Activated CD4-positive, alpha-beta T cell treated with anti-CD3 and anti-CD28 coated beads for 24 hours (primary cell): ENCODE measurements around the gene ANXA3.
"Not testable (repeated sequence)": the region's sequence is repeated elsewhere in the genome, so short reads cannot be mapped to it uniquely, and the experiment has no call there.

ENCODE experiments used
- DNase-seq, 2 donors: peaks; one replicate each; pipeline ENCODE4 v3.0.0-alpha.2; 2020; ENCODE audit warnings: low read depth in 2 of 2

Gene ANXA3, protein sequence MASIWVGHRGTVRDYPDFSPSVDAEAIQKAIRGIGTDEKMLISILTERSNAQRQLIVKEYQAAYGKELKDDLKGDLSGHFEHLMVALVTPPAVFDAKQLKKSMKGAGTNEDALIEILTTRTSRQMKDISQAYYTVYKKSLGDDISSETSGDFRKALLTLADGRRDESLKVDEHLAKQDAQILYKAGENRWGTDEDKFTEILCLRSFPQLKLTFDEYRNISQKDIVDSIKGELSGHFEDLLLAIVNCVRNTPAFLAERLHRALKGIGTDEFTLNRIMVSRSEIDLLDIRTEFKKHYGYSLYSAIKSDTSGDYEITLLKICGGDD

DNA sequence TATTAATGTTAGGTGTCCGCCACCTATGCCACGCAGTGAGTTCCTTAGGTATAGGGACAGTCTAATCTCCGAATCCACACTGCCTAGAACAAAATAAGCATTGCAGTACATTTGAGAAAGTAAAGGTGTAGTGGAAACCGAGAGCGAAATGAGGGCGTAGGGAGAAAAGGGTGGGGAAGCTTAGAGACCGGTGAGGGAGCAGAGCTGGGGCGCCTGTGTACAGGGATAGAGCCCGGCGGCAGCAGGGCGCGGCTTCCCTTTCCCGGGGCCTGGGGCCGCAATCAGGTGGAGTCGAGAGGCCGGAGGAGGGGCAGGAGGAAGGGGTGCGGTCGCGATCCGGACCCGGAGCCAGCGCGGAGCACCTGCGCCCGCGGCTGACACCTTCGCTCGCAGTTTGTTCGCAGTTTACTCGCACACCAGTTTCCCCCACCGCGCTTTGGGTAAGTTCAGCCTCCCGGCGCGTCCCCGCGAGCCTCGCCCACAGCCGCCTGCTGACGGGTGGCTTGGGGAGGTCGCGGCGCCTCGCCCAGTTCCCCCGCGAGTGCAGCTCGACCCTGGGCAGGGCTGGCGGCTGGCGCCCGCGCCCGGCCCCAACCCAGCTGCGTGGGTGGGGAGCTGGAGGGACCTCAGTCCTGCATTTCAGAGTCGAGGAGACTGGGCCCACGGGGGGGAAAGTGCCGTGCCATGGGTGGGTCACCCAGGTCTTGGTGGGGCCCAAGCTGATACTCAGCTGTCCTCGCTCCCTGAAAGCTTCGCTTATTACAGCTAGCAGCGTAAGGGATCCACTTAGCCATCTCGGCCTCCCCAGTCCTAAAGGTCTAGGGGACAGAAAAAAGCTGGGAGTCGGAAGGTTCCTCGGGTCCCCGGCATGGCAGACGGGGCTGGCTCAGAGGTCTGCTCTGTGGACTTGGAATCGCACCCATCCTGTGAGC lies at the start of gene ANXA3:
ANXA3 (plus strand) TSS at position 351 of the 932 bp plus-strand sequence. CDS start 2,704 bp downstream, outside the sequence.
- no peak for DNase-seq

DNA sequence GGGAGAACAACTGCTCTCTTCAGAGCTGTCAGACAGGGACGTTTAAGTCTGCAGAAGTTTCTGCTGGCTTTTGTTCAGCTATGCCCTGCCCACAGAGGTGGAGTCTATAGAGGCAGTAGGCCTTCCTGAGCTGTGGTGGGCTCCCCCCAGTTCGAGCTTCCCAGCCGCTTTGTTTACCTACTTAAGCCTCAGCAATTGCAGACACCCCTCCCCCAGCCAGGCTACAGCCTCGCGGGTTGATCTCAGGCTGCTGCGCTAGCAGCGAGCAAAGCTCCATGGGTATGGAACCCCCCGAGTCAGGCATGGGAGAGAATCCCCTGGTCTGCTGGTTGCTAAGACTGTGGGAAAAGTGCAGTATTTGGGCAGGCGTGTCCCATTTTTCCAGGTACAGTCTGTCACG lies 45.3 kb upstream of the ANXA3 start:
- DNase-seq = not testable (repeated sequence)

DNA sequence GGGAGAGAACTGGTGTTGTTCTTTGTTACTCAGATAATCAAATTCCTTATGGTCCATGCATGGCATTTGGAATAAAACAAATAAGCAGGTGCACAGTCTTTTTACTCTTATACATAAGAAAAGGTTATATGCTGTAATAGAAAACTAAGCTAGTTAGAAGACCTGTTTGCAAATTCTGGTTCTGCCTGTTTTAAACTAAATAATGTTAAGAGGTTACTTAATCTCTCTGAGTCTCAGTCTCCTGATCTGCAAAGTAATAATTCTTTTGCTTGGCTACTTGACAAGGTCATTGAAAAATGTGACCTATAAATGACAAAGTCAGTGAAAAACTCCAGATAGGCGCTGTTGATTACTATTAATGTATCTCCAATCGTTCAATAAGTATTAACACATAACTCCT lies 42.5 kb upstream of the ANXA3 start:
- DNase-seq = no peak

DNA sequence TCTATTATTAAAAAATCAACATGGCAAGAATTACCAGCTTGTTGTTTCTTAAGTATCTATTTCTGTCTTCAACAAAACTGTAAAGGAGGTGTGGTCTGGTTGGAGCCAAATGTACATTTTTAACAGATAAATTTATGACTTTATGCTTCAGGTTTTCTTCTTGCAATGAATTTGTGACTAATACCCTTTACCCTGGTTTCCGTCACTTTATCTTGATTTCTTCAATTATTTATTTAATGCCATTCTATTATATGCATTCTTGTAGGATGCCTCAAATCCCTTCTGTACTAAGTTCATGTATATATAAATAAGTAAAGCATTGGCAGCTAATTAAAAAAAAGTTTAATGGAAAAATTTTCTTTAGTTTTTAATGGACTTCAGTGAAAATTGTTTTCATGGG lies 41.5 kb upstream of the ANXA3 start:
- no peak for DNase-seq

DNA sequence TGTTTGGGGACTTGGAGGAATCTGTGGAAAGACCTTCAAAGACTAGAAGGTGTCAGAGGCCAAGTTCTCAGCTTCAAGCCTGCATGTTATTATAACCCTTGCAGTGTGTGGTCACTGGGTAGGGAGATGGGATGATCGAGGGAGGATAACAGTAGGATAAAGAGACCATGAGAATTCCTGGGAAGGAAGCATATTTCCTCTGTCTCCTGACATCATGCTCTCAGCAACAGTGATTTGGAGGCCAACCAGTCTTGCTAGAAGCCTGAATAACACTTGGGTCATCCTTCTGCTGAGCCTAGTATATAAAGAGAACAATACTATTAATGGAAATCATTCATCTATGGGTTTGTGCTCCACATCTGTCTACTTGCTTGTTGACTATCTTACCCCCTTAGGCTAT lies 40.9 kb upstream of the ANXA3 start:
- DNase-seq = no peak

DNA sequence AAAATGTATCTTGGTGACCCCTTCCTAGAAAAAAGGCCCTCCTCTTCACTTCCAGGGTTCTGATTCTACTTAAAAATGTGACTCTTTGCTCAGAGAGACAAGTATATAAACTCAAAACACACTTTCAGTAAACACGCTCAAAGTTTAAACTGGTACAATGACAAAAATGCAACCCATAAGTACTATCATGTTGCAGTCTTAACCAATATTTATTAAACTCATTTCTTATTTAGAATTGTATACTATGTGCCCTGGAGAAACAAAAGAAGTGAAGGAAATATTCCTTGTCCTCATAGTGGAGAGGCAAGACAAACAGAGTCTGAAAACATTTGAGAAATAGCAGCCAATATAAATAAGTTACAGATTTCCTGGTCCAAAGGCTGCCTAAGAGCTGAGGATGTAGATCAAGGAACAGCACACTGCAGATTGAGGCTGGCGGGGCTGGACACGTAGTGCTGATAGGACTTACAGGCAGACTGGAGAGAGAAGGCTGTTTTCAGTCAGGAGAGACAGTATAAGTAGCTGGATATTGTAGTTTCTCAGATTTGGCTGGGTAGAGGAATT lies 39.1 kb upstream of the ANXA3 start:
- DNase-seq = no peak

DNA sequence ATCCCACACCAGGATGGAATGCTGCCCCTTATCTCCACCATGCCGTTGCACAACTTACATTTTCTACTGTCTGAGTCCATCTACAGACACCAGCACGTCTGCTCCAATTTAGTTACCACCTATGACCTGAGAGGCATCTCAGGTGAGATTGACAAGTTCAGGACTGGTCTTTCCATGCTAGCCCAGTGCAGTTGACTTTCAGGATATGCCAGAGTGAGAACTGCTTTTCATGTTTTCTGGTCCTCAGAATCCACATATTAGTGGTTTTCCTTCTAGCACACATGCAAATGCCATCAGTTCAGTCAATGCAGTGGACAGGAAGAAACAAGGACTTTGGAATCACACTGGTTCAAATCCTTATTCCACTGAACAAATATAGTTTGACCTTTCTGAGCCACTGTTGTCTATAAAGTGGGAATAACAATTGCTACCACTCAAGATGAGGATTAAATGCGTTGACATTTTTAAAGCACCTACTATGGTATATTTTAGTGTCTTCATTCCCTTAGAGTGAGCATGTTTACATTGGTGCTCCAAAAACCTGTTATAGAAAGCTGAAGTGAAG lies 38.1 kb upstream of the ANXA3 start:
- no peak for DNase-seq

DNA sequence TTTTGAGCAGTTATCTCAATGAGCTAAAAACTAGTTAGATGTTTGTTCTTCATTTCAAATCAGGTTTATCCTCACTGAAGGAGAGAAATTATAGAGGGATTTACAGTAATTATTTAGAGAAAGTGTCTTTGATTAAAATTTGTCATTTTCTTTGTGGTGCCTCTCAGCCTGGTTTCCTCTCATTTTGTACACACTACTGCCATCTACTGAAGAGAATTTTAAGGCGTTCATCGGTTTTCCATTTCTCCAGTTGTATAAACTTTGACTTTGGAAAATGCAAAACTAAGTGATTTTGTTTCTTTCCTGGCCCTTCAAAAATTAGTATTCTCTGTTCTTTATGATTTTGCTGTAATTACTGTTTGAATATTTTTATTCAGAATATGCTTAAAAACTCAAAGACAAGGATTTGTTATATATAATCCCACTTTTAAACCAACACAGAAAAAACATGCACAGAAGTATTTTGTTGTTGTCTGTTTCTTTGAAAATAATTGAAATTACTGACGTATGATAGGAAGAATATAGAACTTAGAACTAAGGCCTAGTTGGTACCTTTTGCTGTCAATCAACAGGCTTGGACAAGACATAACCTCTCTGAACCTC lies 34.4 kb upstream of the ANXA3 start:
- DNase-seq = no peak

DNA sequence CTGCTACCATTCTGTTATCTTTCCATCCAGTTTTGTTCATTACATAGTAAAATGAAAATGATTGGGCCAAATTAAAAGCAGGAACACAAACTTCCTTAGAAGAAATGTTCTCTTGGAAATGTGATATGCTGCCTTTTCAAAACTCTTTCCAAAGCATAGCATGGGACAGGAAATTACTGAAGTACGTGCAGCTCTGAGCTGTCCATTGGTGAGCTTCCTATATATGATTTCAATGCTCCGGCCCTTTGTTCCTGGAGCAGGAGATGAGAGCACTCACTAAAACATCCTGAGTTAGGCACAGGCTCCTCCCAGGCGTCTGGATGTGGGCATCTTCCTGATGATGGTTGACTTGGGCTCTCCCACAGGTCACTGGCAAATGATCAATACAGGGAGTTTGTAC lies 33.0 kb upstream of the ANXA3 start:
- DNase-seq = no peak

DNA sequence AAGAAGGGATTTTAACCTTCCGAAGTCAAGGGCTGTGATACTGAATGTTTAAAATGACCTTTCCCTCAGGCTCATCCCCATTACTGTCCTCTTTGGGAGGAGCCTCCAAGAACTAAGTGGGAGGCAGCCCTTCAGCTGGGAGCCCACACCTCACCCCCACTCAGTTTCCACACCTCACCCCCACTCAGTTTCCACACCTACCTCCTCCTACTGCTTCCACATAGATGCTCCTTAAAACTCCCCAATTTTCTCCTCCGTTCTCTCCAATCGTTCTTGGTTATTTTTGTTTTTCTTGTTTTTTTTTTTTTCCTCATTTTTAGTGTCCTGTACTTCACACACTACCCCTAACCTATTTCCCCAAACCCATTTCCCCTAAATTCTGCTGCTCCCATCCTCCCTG lies 31.6 kb upstream of the ANXA3 start:
- DNase-seq = no peak

DNA sequence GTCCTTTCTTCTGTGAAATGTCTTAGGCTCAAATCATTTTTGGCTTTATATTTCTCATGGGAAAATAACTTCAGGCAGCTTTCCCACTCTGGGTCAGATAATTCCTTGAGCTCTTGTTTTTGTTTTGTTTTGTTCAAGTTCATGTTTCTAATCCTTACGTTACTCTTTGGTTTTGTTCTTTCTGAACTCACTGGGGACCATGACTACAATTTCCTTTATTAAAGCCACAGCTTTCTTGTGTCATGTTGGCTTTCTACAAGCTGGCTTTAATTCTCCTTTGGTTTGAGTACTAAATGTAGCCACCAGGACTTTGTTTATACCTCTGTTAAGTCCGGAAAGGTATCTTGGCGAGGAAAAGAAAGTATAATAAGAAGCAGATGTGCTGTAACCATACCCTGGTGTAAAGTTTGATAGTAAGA lies 30.8 kb upstream of the ANXA3 start:
- DNase-seq = no peak

DNA sequence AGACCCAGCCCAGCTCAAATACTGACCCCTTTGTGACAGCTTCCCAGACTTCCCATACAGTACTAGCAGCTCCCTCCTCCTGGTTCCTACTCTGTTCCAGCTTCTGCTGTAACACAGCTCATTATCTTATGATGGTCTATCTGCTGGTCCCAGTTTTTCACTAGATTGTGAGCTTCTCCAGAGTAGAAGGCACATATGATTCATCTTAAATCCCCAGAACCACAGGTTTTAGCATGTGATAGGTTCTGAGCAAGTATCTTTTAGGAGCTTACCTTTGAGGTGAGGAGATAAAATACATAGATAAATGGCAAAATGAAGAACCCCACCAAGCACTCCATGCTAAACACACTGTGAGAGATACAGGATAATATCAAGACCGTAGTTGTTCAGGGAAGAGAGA lies 27.6 kb upstream of the ANXA3 start:
- DNase-seq = no peak

DNA sequence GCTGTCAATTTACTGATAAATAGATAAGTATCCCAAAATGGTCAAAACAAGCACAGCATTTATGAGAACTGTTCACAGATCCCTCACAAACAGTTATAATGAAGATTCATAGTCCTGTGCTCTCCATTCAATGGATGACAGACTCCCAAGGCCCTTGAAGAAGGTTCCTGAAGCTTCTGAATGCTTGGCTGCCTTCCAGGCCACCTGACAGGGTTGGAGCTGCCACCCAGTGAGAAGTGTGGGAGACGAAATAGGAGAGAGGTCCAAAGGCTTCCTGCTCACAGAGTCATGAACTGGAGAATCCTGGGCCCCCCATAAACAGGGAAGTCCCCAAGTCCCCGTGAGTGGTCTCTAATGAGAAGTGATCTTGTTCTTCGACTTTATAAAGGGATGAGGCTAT lies 26.0 kb upstream of the ANXA3 start:
- DNase-seq = no peak

DNA sequence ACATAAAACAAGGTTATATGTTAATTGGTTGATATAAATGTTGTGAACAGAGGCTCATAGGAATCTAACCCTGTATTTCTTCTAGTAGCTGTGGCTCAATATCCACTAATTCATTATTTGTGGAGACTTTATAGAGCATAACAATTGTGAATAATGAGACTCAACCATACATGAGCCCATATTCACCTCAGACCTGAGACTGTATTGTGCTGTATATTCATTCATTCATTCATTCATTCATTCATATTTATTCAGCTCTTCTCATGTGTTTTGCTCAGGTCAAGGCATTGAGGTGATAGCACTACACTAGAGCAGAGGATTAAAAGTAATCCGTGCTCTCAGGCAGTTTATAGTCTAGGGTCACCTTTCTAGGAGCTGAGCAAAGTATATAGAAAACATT lies 24.5 kb upstream of the ANXA3 start:
- DNase-seq = no peak

DNA sequence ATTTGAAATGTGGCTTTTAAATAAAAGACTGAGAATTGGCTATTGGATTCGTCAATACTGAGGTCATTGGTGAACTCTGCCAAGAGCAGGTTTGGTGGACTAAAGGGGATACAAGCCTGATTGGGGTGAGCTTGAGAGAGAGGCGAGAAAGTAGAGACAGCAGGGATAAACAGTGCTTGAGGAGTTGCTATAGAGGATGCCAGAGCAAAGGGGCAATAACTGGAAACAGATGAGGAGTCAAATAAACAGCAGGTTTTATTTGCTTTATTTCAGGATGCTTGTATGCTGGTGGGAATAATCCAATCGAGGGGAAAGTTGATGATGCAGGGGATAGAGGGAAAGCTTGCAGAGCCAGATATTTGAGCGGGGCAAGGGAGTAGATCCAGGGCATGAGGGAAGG lies 24.0 kb upstream of the ANXA3 start:
- no peak for DNase-seq

DNA sequence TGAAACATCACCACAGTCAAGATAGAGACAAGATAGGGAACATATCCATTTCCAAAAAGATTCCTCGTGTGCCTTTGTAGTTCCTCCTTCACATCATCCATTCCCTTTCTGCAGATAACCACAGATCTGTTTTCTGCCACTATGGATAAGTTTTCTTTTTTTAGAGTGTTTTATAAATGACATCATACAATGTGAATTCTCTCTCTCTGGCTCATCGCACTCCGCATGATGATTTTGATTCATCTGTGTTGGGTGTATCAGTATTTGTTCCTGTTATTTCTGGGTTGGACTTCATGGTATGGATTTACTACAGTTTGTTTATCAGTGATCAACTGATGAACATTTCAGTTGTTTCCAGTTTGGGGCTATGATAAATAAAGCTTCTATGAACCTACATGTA lies 23.2 kb upstream of the ANXA3 start:
- no peak for DNase-seq

DNA sequence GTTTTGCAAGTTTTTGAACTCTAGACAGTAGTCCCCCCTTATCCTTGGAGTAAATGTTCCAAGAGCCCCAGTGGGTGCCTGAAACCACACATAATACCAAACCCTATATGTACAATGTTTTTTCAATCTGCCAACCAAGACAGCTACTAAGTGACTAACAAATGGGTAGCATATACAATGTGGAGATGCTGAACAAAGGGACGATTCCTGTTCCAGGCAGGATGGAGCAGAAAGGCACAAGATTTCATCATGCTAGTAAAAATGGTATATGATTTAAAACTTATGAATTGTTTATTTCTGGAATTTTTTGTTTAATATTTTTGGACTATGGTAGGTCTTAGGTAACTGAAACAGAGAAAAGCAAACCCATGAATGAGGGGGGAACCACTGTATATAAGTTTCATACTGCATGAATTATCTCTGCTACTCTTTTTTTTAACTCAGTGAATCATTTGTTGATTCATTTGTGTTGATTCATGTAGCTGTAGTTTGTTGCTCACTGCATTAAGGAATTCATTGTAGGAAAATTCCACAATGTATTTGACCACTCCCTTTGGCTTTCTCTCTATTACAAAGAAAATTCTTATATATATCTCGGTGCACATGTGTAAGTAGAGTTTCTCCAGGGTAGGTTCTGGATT lies 21.9 kb upstream of the ANXA3 start:
- no peak for DNase-seq

DNA sequence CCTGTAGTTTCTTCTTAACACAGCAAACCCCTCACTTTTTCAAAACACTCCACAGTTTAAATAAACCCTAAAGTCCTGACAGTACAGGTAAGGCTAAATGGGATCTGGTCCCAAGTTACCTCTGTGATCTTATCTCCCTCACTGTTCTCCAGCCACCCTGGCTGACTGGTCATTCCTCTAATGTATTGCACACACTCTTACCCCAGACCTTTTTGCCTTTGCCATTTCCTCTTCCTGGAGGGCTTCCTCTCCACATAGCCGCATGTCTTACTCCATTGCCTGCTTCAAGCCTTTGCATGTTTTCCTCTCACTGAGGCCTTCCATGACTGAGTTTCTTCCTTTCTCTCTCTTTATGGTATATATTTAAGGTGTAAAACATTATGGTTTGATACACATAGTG lies 19.5 kb upstream of the ANXA3 start:
- DNase-seq = no peak

DNA sequence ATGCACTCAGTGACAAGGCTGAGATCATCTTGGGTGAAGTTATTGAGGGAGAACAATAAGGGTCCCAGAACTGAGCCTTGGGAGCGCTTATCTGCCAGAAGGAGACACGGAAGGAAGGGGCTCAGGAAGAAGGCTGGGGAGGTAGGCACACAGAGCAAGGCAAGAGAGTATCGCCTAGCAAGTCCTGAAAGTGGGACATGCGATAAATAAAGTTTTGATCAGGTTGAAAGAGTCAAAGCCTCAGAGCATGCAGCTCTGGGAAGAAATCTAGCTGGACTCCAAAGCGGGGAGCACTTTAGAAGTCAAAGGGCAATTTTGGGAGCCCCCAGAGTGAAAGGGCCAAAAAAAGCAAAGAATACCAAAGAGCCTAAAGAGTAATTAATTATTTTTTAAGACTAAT lies 17.7 kb upstream of the ANXA3 start:
- DNase-seq = no peak

DNA sequence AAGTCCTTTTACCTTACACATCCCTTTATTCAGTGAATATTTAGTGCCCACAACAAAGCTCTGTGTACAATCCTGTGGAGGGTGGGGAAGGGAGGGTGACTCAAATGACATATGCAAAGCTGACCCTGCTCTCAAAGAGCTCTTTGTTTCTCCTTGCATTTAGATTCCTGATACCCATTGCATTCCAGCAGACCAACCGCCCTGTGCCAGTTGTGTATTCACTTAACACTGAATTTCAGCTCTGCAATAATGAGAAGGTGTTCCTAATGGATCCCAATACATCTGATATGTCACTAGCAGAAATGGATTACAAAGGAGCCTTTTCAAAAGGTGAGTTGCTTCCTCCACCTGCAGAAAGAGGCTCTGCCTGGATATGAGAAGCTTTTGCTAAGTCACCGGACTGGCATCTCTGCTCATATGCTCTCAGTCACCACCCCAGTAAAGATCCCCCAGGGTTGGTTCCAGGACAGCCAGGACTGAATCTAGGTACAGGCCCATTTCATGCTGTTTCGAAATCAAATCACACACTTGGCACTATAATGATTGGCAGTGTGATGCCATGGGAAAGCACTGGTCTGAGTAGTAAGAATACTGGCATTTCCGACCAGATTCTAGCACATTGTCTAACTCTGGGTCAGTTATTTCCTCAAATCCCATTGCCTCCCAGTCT lies 17.1 kb upstream of the ANXA3 start:
- no peak for DNase-seq

DNA sequence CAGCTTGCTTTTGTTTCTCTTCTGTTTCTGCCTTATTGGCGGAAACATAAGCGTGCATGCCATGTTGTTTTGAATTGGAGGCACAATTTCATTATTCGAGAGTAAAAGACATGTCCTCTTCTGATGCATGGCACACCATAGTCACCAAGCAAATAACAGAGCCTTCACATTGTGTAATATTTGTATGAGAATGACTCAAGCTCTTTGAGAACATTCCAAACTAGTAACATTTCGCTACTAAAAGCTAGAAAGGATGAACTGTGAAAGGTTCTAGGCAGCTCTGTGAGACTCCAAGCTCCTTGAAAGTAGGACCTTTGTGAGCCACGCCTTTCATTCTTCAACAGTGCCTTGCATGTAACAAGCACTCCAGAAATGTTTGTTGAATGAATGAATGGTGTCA lies 9.2 kb upstream of the ANXA3 start:
- DNase-seq = no peak
